Colon (tissue), 2 donors: ENCODE results near the gene GM2A.
"Not testable (repeated sequence)": the region's sequence is repeated elsewhere in the genome, so short reads cannot be mapped to it uniquely, and the experiment has no call there.

ENCODE experiments used
- FAIRE-seq: peaks from 2 replicates; lab custom pipeline; 2012; peaks lifted over from hg19 to GRCh38; lab: Jason Lieb, UNC
- donor health status: control.
- donor health status: control.

GM2A gene

DNA sequence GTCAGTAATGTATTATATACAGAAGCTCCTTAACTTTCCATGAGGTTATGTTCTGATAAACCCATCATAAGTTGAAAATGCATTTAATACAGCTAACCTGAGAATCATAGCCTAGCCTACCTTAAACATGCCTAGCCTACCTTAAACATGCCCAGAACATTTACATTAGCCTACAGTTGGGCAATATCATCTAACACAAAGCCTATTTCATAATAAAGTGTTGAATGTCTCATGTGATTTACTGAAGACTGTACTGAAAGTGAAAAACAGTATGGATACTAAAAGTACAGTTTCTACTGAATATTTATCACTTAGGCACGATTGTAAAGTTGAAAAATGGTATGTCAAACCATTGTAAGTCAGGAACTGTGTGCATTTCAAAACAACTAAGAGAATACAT lies 1.6 kb downstream of the GM2A start:
- FAIRE-seq: no peak

DNA sequence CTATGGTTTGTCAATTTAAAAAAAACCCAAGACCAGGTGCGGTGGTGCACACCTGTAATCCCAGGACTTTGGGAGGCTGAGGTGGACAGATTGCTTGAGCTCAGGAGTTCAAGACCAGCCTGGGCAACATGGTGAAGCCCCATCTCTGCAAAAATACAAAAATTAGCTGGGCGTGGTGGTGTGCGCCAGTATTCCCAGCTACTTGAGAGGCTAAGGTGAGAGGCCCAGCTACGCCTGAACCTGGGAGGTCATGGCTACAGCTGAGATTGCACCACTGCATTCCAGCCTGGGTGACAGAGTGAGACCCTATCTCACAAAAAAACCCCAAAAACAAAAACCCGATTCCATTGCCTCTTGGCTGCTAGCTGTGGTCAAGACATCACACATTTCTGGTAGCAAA lies 2.0 kb downstream of the GM2A start:
- not testable (repeated sequence) for FAIRE-seq

DNA sequence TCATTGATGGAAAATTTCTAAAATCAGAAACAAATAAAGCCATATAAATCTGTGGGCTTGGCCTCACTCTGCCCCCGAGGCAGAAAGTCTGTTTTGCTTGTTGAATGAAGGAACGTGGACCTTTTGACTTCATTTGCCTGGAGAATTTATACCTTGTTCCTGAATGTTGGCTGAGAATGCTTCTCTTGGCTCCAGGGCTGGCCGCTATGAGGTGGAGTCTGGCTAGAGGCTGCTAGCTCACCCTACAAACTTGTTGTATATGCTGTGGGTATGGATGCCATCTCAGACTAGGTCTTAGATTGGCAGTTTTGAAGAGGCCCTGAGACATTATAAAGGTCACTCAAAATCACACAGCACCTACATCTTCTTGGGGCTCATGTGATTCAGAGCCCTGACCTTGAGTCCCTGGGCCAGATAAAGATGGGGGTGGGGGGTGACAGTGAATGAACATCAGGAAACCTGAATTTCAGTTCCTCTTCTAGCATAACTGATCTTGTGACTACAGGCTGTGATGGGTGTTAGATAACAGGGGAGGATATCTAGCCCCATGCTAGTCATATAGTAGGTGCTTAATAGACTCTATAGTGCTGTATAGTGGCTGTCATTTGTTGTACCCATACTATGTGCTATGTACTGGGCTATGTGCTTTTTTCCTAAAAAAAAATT lies 2.8 kb downstream of the GM2A start:
- FAIRE-seq: no peak

DNA sequence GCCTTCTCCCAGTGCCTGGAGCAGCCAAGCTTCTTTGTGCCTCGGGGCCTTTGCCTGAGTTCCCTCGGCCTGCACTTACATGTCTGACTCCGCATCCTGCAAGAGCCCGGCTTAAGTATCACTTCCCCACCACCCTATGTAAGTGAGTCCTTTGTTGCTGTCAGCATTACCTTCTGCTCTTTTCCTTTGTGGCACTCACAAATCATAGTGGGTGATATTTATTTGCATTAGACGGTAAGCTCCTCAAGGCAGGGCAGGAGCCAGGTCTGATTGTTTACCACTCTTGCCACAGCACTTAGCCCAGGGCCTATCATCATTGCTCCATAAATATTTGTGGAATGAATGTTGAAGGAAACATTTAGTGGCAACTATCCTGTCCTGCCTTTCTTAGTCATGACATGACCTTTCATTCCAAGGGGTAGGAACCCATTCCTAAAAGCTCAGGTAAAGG lies 4.8 kb downstream of the GM2A start:
- no peak for FAIRE-seq

DNA sequence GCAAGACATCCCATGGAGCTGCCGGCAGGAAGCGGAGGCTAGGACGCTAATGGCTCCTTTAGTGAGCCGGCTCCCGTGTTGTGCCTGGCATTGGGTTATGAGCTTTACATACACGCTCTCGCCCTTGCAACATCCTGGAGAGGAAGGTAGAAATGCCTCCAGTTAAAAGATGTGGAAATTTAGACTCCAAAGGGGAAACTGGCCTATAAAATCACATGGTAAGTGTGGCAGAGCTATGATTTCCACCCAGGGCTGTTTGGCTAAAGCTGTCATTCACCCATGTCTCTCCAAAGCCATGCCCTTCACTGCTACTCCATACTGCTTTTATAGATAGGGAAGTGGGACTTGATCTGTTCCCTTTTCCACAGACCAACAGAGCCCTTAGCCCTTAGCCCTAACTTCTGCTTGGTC lies 5.2 kb downstream of the GM2A start:
- FAIRE-seq: no peak

DNA sequence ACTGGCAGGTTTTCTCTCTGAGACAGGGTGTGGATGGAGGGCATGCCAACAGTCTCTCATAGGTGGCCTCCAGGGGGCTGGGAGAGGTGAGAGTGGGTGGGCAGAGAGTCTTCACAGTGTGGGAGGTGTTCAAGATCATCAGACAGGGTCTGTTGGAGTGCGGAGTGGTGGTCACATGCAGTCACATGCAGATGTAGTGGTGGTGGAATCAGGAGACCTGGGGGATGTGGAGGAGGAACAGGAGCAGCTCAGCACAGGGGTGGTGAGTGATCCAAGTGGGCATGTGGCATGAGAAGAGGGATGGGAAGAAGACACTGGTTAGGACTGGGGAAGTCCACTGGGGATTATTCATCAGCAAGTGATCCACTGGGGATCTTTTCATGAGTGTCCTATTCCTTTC lies 5.8 kb downstream of the GM2A start:
- no peak for FAIRE-seq

DNA sequence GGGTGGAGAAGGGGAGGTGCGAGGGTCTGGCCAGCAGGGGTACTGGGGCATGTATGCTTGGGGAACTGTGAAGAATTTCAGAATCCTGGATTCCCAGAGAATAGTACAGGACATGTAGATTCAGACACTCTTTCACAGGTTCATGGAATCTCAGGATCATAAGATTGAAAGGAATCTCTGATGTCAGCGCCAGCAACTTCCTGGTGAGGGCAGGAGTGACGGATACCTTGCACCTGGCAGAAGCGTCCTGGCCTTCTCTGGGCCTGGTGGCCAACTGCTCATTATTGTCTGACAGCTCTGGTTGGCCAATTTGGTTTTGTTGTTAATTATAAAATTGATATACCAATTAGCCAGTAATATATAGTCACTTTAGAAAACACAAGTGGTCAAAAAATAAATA lies 6.9 kb downstream of the GM2A start:
- FAIRE-seq: no peak

DNA sequence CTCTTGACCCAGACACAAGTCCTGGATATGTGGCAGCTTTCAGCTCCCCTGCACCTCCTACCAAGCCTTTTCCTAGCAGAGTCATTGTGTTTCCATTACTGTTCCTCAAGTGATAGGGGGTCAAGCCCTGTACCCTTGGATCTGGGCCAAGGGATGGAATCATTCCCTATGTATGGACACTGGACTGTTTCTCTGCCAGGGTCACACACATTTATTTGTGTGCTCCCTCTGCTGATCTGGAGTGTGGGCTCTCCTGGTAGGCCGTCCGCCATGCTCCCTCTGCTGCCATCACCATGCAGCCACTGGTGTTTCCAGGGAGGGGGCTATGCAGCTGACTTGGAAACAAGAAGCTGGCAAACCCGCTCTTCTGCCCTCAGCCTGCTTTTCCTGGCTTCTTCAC lies 9.5 kb downstream of the GM2A start:
- FAIRE-seq: no peak

DNA sequence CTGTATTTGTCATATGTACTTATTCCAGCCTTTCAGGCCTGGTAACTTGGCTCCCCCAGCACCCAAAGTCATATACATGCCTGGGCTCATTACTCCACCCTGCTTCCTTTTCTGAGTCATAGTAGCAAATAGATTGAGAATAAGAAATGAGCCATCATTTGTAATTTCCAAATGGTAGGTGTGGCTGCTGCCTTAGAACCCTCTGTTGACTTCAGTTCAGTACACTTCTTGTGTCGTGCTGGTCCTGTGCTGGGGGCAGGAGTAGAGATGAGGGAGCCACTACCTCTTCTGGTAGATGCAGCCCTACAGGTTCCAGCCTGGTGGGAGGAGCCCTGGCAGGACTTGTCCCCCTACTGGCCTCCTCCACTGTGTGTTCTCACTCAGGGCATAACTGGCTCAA lies 11.1 kb downstream of the GM2A start:
- no peak for FAIRE-seq

DNA sequence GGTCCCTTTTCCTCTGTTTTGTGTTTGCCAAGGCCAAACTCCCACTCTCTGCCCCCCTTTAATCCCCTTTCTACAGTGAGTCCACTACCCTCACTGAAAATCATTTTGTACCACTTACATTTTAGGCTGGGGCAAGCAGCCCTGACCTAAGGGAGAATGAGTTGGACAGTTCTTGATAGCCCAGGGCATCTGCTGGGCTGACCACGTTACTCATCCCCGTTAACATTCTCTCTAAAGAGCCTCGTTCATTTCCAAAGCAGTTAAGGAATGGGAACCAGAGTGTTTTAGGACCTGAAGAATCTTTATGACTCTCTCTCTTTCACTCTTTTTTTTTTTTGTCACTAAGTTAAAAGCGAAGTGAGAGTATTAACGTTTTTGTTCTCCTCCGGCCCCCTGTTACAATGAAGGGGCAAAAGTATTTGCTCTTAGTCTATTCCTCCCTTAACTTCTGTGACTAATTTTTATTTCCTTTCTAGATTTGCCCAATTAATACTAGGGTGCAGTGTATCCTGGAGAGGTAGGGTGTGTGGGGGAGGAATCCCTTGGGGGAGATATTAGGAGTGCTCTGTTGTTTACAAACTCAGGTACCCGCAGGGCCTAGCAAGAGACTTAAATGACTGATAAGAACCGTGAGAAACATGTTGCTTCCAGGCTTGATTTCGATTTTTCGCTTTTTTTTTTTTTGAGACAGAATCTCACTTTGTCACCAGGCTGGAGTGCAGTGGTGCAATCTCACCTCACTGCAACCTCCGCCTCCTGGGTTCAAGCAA lies 14.7 kb downstream of the GM2A start:
- no peak for FAIRE-seq

DNA sequence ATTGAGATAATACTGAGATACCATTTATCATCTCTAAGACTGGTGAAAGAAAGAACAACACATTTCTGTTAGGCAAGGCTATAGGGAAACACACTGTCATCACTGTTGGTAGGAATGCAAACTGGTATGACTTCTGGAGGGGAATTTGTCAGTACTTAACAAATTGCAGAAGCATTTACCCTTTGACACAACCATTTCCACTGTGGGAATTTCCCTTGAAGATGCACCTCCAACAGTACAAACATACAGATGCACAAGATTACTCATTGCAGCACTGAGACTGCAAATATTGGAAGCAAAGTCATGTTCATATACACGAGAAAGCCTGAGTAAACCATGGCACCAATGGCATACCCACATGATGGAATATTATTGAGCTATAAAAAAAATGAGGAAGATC lies 17.6 kb downstream of the GM2A start:
- no peak for FAIRE-seq

DNA sequence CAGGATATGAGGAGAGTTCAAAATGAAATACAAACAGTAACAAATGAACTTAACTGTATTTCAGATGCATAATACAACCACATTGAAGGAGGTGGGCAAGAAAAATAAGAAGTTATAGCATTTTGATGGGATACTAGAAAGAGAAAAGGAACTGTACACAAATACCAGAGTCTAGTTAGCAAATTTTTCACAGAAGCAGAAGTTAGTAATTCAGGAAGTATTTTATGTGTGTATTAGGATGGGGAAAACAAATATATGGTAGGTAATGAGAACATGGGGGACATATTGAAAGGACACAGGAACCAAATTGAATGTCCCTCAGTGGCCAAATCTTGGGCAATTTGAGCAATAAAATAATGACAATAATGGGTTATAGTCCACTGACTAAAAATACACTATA lies 18.4 kb downstream of the GM2A start:
- FAIRE-seq: no peak

DNA sequence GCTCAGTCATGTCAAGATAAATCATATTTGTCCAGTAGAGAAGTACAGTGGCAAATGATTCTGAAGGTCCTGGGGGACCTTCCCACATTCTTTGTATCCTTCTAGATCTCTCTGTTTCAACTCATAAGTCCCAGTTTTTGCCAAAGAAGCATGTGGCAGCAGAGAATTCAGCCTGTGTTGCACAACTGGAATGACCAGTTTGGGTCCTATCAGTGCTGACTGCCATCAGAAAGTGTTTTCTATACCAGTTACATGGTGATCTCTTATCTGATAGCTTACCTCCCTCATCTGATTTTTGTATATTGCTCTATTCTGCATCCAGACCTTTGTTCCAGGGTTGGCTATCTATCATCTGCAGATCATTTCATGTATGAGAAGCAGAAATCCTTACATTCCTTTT lies 21.7 kb downstream of the GM2A start:
- FAIRE-seq: no peak

DNA sequence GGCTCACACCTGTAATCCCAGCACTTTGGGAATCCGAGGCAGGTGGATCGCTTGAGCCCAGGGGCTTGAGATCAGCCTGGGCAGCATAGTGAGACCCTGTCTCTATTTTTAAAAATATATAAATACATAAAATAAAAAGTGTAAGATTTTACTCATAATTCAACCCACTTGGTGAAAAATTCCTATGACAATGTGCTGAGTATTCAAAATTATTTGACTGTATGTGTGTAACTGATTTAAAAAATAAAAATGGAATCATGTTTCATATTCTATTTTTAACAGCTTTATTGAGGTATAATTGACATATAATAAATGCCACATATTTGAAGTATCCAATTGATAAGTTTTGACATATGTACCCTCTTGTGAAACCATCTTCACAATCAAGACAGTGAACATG lies 22.8 kb downstream of the GM2A start:
- FAIRE-seq: no peak

DNA sequence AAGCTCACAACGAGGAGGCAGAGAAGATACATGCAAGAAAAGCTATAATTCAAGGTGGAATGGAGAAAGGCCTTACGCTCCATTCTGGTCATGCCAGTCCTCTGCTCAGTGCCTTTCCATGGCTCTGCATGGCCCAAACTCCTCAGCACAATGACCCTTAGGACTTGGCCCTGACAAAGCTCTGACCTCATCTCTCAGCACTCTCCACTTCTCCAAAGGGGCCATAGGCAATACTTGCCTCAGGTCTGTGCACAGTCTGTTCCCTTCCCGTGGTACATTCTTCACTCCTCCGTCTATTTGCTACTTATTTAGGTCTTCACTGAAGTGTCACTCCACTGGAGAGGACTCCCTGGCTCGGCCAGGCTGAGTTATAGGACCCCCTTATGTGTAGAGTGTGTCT lies 25.9 kb downstream of the GM2A start:
- no peak for FAIRE-seq

DNA sequence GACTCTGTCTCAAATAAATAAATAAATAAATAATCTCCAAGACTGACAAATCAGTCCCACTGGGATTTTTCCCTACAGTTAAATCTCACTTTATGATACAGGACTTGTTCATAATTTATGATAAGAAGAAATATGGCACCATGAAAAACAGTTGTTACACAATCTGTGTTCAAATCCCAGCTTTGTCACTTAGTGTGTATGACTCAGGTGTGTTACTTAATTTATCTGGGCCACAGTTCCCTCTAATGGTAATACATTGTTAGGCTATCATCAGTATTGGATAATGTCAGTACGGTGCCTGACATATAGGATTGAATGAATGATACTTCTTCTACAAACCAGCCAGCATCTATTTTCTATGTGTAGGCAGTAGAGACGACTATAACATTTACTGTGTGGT lies 27.5 kb downstream of the GM2A start:
- no peak for FAIRE-seq

DNA sequence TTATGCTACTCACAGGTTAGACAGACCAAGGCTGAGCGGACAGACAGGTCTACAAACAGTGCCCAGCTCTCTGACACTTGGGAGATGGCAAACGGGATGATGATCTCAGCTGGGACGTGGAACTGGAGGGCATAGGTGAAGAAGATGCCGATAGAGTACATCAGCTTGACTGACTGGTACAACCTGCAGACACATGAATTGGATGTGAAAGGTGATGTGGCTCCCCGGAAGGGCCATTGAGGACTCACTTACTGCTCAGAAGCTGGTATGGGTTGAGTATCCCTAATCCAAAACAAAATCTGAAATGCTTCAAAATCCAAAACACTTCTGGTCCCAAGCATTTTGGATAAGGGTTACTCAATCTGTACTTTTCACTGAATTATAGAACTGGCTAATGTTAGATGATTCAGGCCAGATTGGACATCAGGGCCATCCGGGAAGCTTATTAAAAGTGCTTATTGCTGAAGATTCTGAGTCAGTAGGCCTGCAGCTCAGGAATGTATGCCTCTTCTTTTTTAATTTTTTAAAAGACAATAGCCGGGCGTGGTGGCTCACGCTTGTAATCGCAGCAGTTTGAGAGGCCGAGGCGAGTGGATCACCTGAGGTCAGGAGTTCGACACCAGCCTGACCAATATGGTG lies 28.1 kb downstream of the GM2A start:
- no peak for FAIRE-seq

DNA sequence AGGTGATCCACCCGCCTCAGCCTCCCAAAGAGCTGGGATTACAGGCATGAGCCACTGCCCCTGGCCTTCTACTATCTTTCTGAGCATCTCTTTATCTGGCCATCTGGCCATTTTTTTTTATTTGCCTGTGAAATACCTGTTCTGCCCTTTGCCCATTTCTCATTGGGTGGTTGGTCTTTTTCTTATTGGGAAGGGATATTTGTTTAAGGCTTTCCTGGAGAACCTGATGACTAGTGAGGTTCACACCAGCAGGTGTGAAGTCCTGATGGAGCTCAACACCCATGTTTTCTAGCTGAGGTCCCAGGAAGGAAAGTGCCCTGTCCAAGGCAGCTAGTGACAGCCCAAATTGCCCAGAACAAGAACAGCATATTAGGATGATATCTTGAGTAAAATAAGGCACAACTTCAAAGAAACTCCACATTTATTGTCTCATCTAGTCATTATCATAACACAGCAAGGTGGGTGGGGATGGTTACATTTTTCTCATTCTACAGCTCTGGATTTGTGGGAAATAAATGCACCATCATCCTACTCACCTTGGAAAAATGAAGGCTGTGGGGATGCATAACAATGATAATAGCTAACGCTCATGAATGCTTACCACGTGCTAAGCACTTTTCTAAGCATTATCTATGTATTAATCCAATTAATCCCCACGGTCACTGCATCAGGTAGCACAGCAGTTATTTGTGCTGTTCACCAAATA lies 30.3 kb downstream of the GM2A start:
- FAIRE-seq: no peak

DNA sequence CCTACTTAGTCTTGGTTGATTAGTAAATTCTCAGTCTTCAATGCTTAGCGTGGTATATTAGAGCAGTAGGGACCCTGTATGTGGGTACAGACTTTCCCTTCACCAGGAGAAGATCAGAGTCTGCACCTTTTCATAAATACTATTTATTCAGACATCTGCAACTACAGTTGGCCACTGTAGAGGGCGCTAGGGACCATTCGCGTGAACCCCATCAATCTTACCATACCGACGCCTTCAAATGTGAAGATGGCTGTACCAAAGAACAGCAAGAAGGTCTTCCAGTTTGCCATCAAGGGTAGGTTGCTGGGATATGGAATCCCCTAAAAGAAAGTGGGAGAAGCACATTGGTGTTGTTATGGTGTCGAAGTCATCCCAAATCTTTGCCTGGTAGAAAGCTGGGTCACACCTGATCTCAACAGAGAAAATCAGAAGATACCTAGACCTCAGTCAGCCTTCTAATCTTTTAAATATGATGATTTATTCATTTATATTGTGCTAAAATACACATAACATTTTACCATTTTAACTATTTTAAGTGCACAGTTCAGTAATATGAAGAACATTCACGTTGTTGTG lies 31.5 kb downstream of the GM2A start:
- FAIRE-seq: no peak

DNA sequence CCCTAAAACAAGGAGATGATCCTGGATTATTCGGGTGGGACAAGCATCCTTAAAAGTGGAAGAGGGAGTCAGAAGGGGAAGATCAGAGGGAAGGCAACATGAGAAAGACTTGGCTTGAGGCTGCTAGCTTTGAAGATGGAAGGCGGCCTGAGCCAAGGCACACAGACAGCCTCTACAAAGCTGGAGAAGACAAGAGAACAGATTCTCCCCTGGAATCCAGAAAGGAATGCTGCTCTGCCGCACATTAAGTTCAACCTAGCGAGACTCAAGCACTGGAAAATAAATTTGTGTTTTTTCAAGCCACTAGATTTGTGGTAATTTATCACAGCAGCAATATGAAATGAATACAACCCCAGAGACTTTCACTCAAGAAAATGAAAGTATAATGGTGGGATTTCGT lies 32.7 kb downstream of the GM2A start:
- no peak for FAIRE-seq

DNA sequence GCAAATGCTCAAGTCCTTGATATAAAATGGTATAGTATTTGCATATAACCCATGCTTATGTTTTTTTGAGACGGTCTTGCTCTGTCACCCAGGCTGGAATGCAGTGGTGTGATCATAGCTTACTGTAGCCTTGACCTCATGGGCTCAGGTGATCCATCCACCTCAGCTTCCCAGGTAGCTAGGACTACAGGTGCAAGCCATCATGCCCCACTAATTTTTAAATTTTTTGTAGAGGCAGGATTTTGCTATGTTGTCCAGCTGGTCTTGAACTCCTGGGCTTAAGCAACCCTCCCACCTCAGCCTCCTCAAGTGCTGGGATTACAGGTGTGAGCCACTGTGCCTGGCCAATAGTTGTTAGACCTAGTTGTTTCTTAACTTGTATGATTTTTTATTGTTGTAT lies 33.3 kb downstream of the GM2A start:
- FAIRE-seq: no peak

DNA sequence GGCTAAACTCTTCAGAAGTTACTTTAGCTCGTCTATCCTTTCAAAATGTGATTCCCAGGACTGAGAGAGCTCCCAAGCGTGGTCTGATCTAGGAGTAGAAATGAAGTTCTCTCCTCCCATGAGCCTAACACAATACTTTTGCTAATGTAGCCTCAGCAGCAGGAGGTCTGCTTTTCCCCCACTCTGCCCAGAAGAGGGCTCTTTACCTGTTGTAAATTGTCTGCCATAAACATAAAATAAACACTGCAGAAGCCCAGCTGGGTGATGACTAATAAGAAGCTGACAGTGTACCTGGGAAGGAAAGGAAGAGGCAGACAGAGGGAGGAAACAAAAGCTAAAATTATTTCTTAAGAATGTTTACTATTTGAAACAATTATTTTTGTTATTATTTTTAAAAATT lies 35.2 kb downstream of the GM2A start:
- no peak for FAIRE-seq

DNA sequence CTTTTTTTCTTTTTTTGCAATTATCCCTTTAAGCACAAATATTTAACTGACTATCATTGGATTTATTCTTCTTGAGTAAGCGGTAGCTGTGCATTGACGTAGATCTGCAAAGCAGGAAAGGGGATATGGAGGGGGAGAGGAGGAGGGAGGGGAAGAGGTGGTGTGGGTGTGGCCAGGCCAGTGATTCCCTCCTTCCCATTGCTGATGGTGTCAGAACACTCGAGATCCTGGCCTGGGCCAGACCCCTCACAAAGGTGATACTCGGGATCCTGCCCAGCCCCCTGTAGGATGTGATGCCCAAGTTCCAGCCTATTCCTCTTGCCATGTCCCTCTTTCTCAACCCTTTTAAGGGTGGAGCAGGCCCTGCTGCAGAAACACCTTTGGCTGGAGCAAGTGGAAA lies 40.6 kb downstream of the GM2A start:
- FAIRE-seq: no peak
